HepG2 (cell line): ENCODE measurements around the gene ARHGEF16.

Experiments used
- CBX5 ChIP-seq: sonication (generic); formaldehyde crosslinking; IDR thresholded peaks from 2 replicates; pipeline ENCODE4 v1.4.0; 2020; ENCODE audit warnings: missing genetic modification reagents, borderline replicate concordance
- POLR2AphosphoS5 ChIP-seq: IDR thresholded peaks from 2 replicates; pipeline ENCODE4 v1.6.1; 2012; ENCODE audit warnings: low read depth, low read length
- SRSF1 ChIP-seq: fragments of 200-400 bp; formaldehyde crosslinking; optimal IDR thresholded peaks from 2 replicates; pipeline ENCODE3; 2017; ENCODE audit warnings: mild to moderate bottlenecking, low read depth, low read length, moderate library complexity
- ZNF121 ChIP-seq: sonication (generic); formaldehyde crosslinking; IDR thresholded peaks from 2 replicates; pipeline ENCODE4 v1.5.0; 2020; ENCODE audit warnings: mild to moderate bottlenecking, missing genetic modification reagents
- ZNF570 ChIP-seq: sonication (generic); formaldehyde crosslinking; IDR thresholded peaks from 2 replicates; pipeline ENCODE4 v1.4.0; 2020; ENCODE audit warnings: mild to moderate bottlenecking, missing genetic modification reagents, borderline replicate concordance
- ZNF747 ChIP-seq: sonication (generic); formaldehyde crosslinking; IDR thresholded peaks from 2 replicates; pipeline ENCODE4 v1.8.1; 2023; ENCODE audit warnings: missing genetic modification reagents, mild to moderate bottlenecking, borderline replicate concordance
- TF ChIP-seq, protein P1 (sequence below): sonication (generic); formaldehyde crosslinking; IDR thresholded peaks from 2 replicates; pipeline ENCODE4 v1.8.0; 2022; ENCODE audit warnings: mild to moderate bottlenecking, missing genetic modification reagents; ENCODE audit not compliant: insufficient replicate concordance
- TF ChIP-seq, protein P2 (sequence below): sonication (generic); formaldehyde crosslinking; IDR thresholded peaks from 2 replicates; pipeline ENCODE4 v1.5.0; 2020; ENCODE audit warnings: mild to moderate bottlenecking, missing genetic modification reagents, borderline replicate concordance
- TF ChIP-seq, protein P3 (sequence below): sonication (generic); formaldehyde crosslinking; IDR thresholded peaks from 2 replicates; pipeline ENCODE4 v1.8.1; 2023; ENCODE audit warnings: mild to moderate bottlenecking, missing genetic modification reagents
- TF ChIP-seq, protein P4 (sequence below): sonication (generic); formaldehyde crosslinking; IDR thresholded peaks from 2 replicates; pipeline ENCODE4 v1.5.0; 2020; ENCODE audit warnings: mild to moderate bottlenecking, missing genetic modification reagents, moderate library complexity

DNA sequence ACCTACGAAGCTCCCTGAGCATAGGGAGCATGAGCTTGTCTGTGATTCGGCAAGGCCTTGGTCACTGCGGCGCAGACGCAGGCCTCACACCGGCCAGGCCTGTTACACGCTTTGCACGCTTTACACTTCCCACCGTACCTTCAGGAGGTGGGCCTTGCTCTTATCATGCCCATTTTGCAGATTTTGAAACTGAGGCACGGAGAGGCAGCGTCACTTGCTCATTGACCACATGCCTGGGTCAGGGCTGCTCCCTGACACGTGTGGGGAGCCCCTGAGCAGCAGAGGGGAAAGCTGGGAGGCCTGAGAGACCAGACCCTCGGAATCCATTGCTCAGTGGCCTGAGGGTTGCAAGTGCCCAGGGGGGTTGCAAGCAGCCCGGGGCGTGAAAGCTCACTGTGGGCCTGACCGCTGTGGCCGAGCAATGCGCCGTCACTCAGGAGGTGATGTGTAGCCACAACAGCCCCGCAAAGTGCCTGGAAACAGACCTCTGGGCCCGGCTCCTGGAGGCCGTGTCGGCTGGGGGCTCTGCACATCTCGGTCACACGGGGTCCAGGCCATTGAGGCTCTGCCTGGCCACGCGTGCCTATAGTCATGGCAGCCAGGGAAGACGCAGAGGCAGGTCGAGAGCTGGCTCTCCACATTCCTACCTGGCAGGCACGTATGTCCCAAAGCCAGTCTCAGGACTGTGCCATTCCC, 6.9 kb downstream of the ARHGEF16 start:
- TF ChIP-seq SRSF1: no peak
- no peak for TF ChIP-seq POLR2AphosphoS5
- TF ChIP-seq ZNF121: no peak
- TF ChIP-seq, protein P1, sequence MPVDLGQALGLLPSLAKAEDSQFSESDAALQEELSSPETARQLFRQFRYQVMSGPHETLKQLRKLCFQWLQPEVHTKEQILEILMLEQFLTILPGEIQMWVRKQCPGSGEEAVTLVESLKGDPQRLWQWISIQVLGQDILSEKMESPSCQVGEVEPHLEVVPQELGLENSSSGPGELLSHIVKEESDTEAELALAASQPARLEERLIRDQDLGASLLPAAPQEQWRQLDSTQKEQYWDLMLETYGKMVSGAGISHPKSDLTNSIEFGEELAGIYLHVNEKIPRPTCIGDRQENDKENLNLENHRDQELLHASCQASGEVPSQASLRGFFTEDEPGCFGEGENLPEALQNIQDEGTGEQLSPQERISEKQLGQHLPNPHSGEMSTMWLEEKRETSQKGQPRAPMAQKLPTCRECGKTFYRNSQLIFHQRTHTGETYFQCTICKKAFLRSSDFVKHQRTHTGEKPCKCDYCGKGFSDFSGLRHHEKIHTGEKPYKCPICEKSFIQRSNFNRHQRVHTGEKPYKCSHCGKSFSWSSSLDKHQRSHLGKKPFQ (CRISPR knock-in tag): no peak
- TF ChIP-seq ZNF570 (CRISPR knock-in tag): no peak
- TF ChIP-seq, protein P2, sequence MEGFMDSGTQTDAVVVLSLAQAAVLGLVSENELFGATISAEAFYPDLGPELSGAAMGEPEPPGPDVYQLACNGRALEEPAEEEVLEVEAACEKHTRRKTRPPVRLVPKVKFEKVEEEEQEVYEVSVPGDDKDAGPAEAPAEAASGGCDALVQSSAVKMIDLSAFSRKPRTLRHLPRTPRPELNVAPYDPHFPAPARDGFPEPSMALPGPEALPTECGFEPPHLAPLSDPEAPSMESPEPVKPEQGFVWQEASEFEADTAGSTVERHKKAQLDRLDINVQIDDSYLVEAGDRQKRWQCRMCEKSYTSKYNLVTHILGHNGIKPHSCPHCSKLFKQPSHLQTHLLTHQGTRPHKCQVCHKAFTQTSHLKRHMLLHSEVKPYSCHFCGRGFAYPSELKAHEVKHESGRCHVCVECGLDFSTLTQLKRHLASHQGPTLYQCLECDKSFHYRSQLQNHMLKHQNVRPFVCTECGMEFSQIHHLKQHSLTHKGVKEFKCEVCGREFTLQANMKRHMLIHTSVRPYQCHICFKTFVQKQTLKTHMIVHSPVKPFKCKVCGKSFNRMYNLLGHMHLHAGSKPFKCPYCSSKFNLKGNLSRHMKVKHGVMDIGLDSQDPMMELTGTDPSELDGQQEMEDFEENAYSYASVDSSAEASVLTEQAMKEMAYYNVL (CRISPR knock-in tag): no peak
- TF ChIP-seq ZNF747: no peak
- TF ChIP-seq, protein P3, sequence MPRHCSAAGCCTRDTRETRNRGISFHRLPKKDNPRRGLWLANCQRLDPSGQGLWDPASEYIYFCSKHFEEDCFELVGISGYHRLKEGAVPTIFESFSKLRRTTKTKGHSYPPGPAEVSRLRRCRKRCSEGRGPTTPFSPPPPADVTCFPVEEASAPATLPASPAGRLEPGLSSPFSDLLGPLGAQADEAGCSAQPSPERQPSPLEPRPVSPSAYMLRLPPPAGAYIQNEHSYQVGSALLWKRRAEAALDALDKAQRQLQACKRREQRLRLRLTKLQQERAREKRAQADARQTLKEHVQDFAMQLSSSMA (CRISPR knock-in tag): no peak
- no peak for TF ChIP-seq CBX5 (CRISPR knock-in tag)
- TF ChIP-seq, protein P4, sequence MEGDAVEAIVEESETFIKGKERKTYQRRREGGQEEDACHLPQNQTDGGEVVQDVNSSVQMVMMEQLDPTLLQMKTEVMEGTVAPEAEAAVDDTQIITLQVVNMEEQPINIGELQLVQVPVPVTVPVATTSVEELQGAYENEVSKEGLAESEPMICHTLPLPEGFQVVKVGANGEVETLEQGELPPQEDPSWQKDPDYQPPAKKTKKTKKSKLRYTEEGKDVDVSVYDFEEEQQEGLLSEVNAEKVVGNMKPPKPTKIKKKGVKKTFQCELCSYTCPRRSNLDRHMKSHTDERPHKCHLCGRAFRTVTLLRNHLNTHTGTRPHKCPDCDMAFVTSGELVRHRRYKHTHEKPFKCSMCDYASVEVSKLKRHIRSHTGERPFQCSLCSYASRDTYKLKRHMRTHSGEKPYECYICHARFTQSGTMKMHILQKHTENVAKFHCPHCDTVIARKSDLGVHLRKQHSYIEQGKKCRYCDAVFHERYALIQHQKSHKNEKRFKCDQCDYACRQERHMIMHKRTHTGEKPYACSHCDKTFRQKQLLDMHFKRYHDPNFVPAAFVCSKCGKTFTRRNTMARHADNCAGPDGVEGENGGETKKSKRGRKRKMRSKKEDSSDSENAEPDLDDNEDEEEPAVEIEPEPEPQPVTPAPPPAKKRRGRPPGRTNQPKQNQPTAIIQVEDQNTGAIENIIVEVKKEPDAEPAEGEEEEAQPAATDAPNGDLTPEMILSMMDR: no peak
